ENCODE measurements around the gene C10orf71. TPM values are rescaled to one million over a fixed set of nuclear protein-coding genes. Genes with fewer than 3 reads are reported as not detected.

The C10orf71 gene
- total RNA-seq, 2 experiments from 2014 or later = not detected

- Mint-ChIP-seq H3K27ac (no peak overlapping the region), H3K36me3 (no peaks in the 10 kb centered on the region), H3K9me3 (no peaks in the 10 kb centered on the region), H3K27me3 (peaks cover 7% of the 10 kb centered on the region), H3K4me1 (peaks cover 6% of the 10 kb centered on the region), H3K4me3 (no peak overlapping the region)
- ATAC-seq (ENCODE audit: low read depth) (no peak), DNase-seq (no peak)
- POLR2A ChIA-PET = no interaction called here
These were observed 19.7 kb upstream of the C10orf71 start for GRCh38 chr10:49279015-49279880.

- Mint-ChIP-seq H3K4me1 (peaks cover 7% of the 10 kb centered on the region), H3K27me3 (peaks cover 5% of the 10 kb centered on the region), H3K36me3 (no peaks in the 10 kb centered on the region), H3K27ac (no peak overlapping the region), H3K9me3 (no peaks in the 10 kb centered on the region), H3K4me3 (no peak overlapping the region)
- ATAC-seq (ENCODE audit: low read depth) = peak; percentile 89
- POLR2A ChIA-PET = no interaction called here
- no peak for DNase-seq
These were observed 19.0 kb upstream of the C10orf71 start for GRCh38 chr10:49280001-49280408.

GRCh38 chr10:49281461-49281860 lies 17.5 kb upstream of the C10orf71 start:
- H3K9me3 Mint-ChIP-seq = no peaks in the 10 kb centered on the region
- H3K27ac Mint-ChIP-seq = no peak overlapping the region
- DNase-seq = no peak

GRCh38 chr10:49282306-49282705 lies 16.7 kb upstream of the C10orf71 start:
- Mint-ChIP-seq H3K36me3 (no peaks in the 10 kb centered on the region), H3K27ac (no peak overlapping the region), H3K9me3 (no peaks in the 10 kb centered on the region), H3K27me3 (peaks cover 8% of the 10 kb centered on the region), H3K4me3 (no peak overlapping the region), H3K4me1 (peaks cover 11% of the 10 kb centered on the region)
- no peak for ATAC-seq (ENCODE audit: low read depth)
- POLR2A ChIA-PET = no interaction called here
- DNase-seq = no peak

More at GRCh38 chr10:49281461-49281860, 17.5 kb upstream of the C10orf71 start:
- ATAC-seq (ENCODE audit: low read depth) = no peak
- POLR2A ChIA-PET = no interaction called here
- Mint-ChIP-seq H3K4me1 (peaks cover 11% of the 10 kb centered on the region), H3K4me3 (no peak overlapping the region), H3K36me3 (no peaks in the 10 kb centered on the region), H3K27me3 (peaks cover 6% of the 10 kb centered on the region)

GRCh38 chr10:49282879-49283341 lies 16.1 kb upstream of the C10orf71 start:
- POLR2A ChIA-PET = no interaction called here
- no peaks in the 10 kb centered on the region for H3K9me3 Mint-ChIP-seq
- no peak for ATAC-seq (ENCODE audit: low read depth)
- no peak for DNase-seq
- no peak overlapping the region for H3K27ac Mint-ChIP-seq
- no peaks in the 10 kb centered on the region for H3K36me3 Mint-ChIP-seq
- peaks cover 12% of the 10 kb centered on the region for H3K27me3 Mint-ChIP-seq
- H3K4me1 Mint-ChIP-seq = peaks cover 11% of the 10 kb centered on the region
- H3K4me3 Mint-ChIP-seq = no peak overlapping the region

- H3K27me3 Mint-ChIP-seq = peaks cover 12% of the 10 kb centered on the region
- no peak for ATAC-seq (ENCODE audit: low read depth)
- H3K36me3 Mint-ChIP-seq = no peaks in the 10 kb centered on the region
- H3K4me3 Mint-ChIP-seq = no peak overlapping the region
- POLR2A ChIA-PET = no interaction called here
- H3K4me1 Mint-ChIP-seq = peaks cover 11% of the 10 kb centered on the region
- no peaks in the 10 kb centered on the region for H3K9me3 Mint-ChIP-seq
- no peak overlapping the region for H3K27ac Mint-ChIP-seq
- no peak for DNase-seq
These were observed 15.5 kb upstream of the C10orf71 start for GRCh38 chr10:49283491-49283890.

GRCh38 chr10:49284356-49284755 lies 14.6 kb upstream of the C10orf71 start:
- H3K36me3 Mint-ChIP-seq = no peaks in the 10 kb centered on the region
- H3K4me1 Mint-ChIP-seq = peaks cover 10% of the 10 kb centered on the region
- H3K4me3 Mint-ChIP-seq = no peak overlapping the region
- H3K27me3 Mint-ChIP-seq = peaks cover 13% of the 10 kb centered on the region
- DNase-seq = no peak
- POLR2A ChIA-PET = no interaction called here
- no peak overlapping the region for H3K27ac Mint-ChIP-seq
- no peak for ATAC-seq (ENCODE audit: low read depth)
- H3K9me3 Mint-ChIP-seq = no peaks in the 10 kb centered on the region

- POLR2A ChIA-PET = no interaction called here
- no peak for DNase-seq
- no peak for ATAC-seq (ENCODE audit: low read depth)
- Mint-ChIP-seq H3K9me3 (no peaks in the 10 kb centered on the region), H3K4me1 (peaks cover 7% of the 10 kb centered on the region), H3K36me3 (no peaks in the 10 kb centered on the region), H3K27ac (no peak overlapping the region), H3K4me3 (no peak overlapping the region), H3K27me3 (peaks cover 20% of the 10 kb centered on the region)
These were observed 13.7 kb upstream of the C10orf71 start for GRCh38 chr10:49285232-49285631.

GRCh38 chr10:49286686-49287085 lies 12.3 kb upstream of the C10orf71 start:
- H3K9me3 Mint-ChIP-seq = no peaks in the 10 kb centered on the region
- ATAC-seq (ENCODE audit: low read depth) (no peak), DNase-seq (no peak)
- H3K4me3 Mint-ChIP-seq = no peak overlapping the region
- H3K36me3 Mint-ChIP-seq = no peaks in the 10 kb centered on the region
- H3K27me3 Mint-ChIP-seq = peaks cover 28% of the 10 kb centered on the region
- POLR2A ChIA-PET = no interaction called here
- H3K27ac Mint-ChIP-seq = no peak overlapping the region
- H3K4me1 Mint-ChIP-seq = peaks cover 8% of the 10 kb centered on the region

GRCh38 chr10:49287689-49288340 lies 11.2 kb upstream of the C10orf71 start:
- Mint-ChIP-seq H3K4me1 (peaks cover 12% of the 10 kb centered on the region), H3K27me3 (peaks cover 37% of the 10 kb centered on the region), H3K9me3 (no peaks in the 10 kb centered on the region), H3K27ac (no peak overlapping the region), H3K36me3 (no peaks in the 10 kb centered on the region), H3K4me3 (no peak overlapping the region)
- no peak for DNase-seq
- POLR2A ChIA-PET = no interaction called here
- ATAC-seq (ENCODE audit: low read depth) = no peak

- no peaks in the 10 kb centered on the region for H3K36me3 Mint-ChIP-seq
- H3K27me3 Mint-ChIP-seq = peaks cover 40% of the 10 kb centered on the region
- no peaks in the 10 kb centered on the region for H3K9me3 Mint-ChIP-seq
- no peak overlapping the region for H3K4me3 Mint-ChIP-seq
- H3K27ac Mint-ChIP-seq = no peak overlapping the region
- DNase-seq (no peak), ATAC-seq (ENCODE audit: low read depth) (no peak)
- POLR2A ChIA-PET = no interaction called here
- H3K4me1 Mint-ChIP-seq = peaks cover 16% of the 10 kb centered on the region
These were observed 10.5 kb upstream of the C10orf71 start for GRCh38 chr10:49288341-49289065.

- ATAC-seq (ENCODE audit: low read depth) (no peak), DNase-seq (no peak)
- Mint-ChIP-seq H3K4me1 (peaks cover 16% of the 10 kb centered on the region), H3K27ac (no peak overlapping the region), H3K27me3 (peaks cover 43% of the 10 kb centered on the region), H3K9me3 (no peaks in the 10 kb centered on the region), H3K36me3 (no peaks in the 10 kb centered on the region), H3K4me3 (no peak overlapping the region)
- POLR2A ChIA-PET = no interaction called here
These were observed 9.5 kb upstream of the C10orf71 start for GRCh38 chr10:49289480-49289879.

GRCh38 chr10:49290131-49290530 lies 8.8 kb upstream of the C10orf71 start:
- Mint-ChIP-seq H3K36me3 (no peaks in the 10 kb centered on the region), H3K27me3 (peaks cover 43% of the 10 kb centered on the region), H3K4me1 (peaks cover 13% of the 10 kb centered on the region), H3K27ac (no peak overlapping the region), H3K9me3 (no peaks in the 10 kb centered on the region), H3K4me3 (no peak overlapping the region)
- DNase-seq (no peak), ATAC-seq (ENCODE audit: low read depth) (no peak)
- POLR2A ChIA-PET = no interaction called here

Measured in activated naive CD8-positive, alpha-beta T cell treated with anti-CD3 and anti-CD28 coated beads, Interleukin-2, amount 10 ng/mL, durations not matched to agents 7 days and 5 days (primary cell).